HepG2 (cell line): ENCODE measurements around the gene ATP2B2. TPM values are rescaled to one million over a fixed set of nuclear protein-coding genes. Genes with fewer than 3 reads are reported as not detected.

Experiments used
- ATAC-seq: fragments of 200-7000 bp; cut with Tn5 transposase; 3 replicates; pipeline ENCODE4 v1.9.1; 2020; ENCODE audit warnings: mild to moderate bottlenecking, moderate library complexity
- BruUV-seq: library from RNA; stranded (reverse); fragments of 400-500 nt; replicated peaks from 2 replicates; lab custom pipeline; 2021; lab: Mats Ljungman, UMichigan
- CTCF ChIA-PET: fragments of 300-600 bp; formaldehyde crosslinking; extraction: SDS; loops from one replicate; lab custom pipeline; 2021; ENCODE audit warnings: low total read pairs, inconsistent platforms, low intra/inter-chr PET ratio; lab: Yijun Ruan, JAX
- POLR2A ChIA-PET: fragments of 350-600 bp; sonication (Branson Sonifier 250); formaldehyde crosslinking; loops from one replicate; lab custom pipeline; 2020; ENCODE audit warnings: antibody characterized with exemption, inconsistent platforms; lab: Yijun Ruan, JAX
- DNase-seq: peaks from one replicate; pipeline ENCODE4 v3.0.0-alpha.2; 2015; ENCODE audit warnings: low spot score
- FAIRE-seq: peaks from 3 replicates; lab custom pipeline; 2011; peaks lifted over from hg19 to GRCh38; lab: Jason Lieb, UNC
- H2AFZ ChIP-seq: one replicate; pipeline ENCODE4 v1.6.1; 2011; ENCODE audit warnings: low read length, inconsistent platforms
- H3K27ac ChIP-seq: fragments of 300-600 bp; 3 replicates; pipeline ENCODE4 v1.8.0; 2011; ENCODE audit warnings: mixed run types, mild to moderate bottlenecking, mixed read lengths, low read length, inconsistent platforms; ENCODE audit not compliant: insufficient read depth; ENCODE audit errors: extremely low read length
- H3K27me3 ChIP-seq, 2 experiments: fragments of 200-600 bp in 1 of 2; 2 replicates in 1 of 2; 3 replicates in 1 of 2; pipeline versions ENCODE4 v1.6.0 to v1.8.0; 2011; ENCODE audit warnings: low read length in 2 of 2, mild to moderate bottlenecking in 2 of 2, moderate library complexity in 2 of 2, inconsistent platforms in 1 of 2; ENCODE audit not compliant: insufficient read depth in 2 of 2, control insufficient read depth in 1 of 2
- H3K36me3 ChIP-seq, 2 experiments: fragments of 200-600 bp in 1 of 2; replicated peaks in 1 of 2; 2 replicates in 1 of 2; 3 replicates in 1 of 2; pipeline versions ENCODE4 v1.5.1 to v1.8.0; 2011; ENCODE audit warnings: low read length in 2 of 2, inconsistent platforms in 1 of 2; ENCODE audit not compliant: insufficient read depth in 2 of 2, control insufficient read depth in 1 of 2
- H3K4me1 ChIP-seq: 2 replicates; pipeline ENCODE4 v1.5.1; 2012; ENCODE audit warnings: low read length, inconsistent platforms; ENCODE audit not compliant: insufficient read depth
- H3K4me2 ChIP-seq: 2 replicates; pipeline ENCODE4 v1.6.0; 2011; ENCODE audit warnings: low read depth, low read length, inconsistent platforms
- H3K4me3 ChIP-seq, 3 experiments: fragments of 200-600 bp in 1 of 3; sonication (generic), shearing (Covaris generic) in 1 of 3; replicated peaks in 1 of 3; 2 replicates each; pipeline ENCODE4 v1.5.1; 2011 to 2016; ENCODE audit warnings: low read length in 3 of 3, inconsistent platforms in 2 of 3, low read depth in 2 of 3, mild to moderate bottlenecking in 2 of 3, control low read depth in 1 of 3, mixed read lengths in 1 of 3; ENCODE audit not compliant: insufficient read depth in 1 of 3
- H3K79me2 ChIP-seq: one replicate; pipeline ENCODE4 v1.6.1; 2011; ENCODE audit warnings: low read length, inconsistent platforms; ENCODE audit not compliant: insufficient read depth
- H3K9ac ChIP-seq: 2 replicates; pipeline ENCODE4 v1.6.0; 2011; ENCODE audit warnings: mild to moderate bottlenecking, low read depth, low read length, inconsistent platforms; ENCODE audit not compliant: insufficient read depth
- H3K9me3 ChIP-seq: 2 replicates; pipeline ENCODE4 v1.5.1; 2012; ENCODE audit warnings: mild to moderate bottlenecking, low read length
- H4K20me1 ChIP-seq: 2 replicates; pipeline ENCODE4 v1.6.0; 2011; ENCODE audit warnings: inconsistent platforms, mild to moderate bottlenecking, low read length, moderate library complexity; ENCODE audit not compliant: insufficient read depth
- AKAP8 ChIP-seq: sonication (generic); formaldehyde crosslinking; IDR thresholded peaks from 2 replicates; pipeline ENCODE4 v1.5.1; 2020; ENCODE audit warnings: mild to moderate bottlenecking, missing genetic modification reagents
- HBP1 ChIP-seq: IDR thresholded peaks from 2 replicates; pipeline ENCODE4 v1.6.1; 2016; ENCODE audit warnings: low read depth, control low read depth
- KDM5A ChIP-seq: fragments of 200-600 bp; sonication (generic); IDR thresholded peaks from 2 replicates; pipeline ENCODE4 v1.7.0; 2018; ENCODE audit warnings: antibody characterized with exemption, mild to moderate bottlenecking, low read length, borderline replicate concordance
- NCOA1 ChIP-seq: sonication (generic); formaldehyde crosslinking; IDR thresholded peaks from 2 replicates; pipeline ENCODE4 v1.9.0; 2021; ENCODE audit warnings: missing genetic modification reagents
- PLSCR1 ChIP-seq: sonication (generic); formaldehyde crosslinking; IDR thresholded peaks from 2 replicates; pipeline ENCODE4 v1.5.0; 2020; ENCODE audit warnings: missing genetic modification reagents, mild to moderate bottlenecking, borderline replicate concordance
- PREB ChIP-seq: sonication (generic); formaldehyde crosslinking; IDR thresholded peaks from 2 replicates; pipeline ENCODE4 v1.4.0; 2020; ENCODE audit warnings: missing genetic modification reagents
- RERE ChIP-seq: IDR thresholded peaks from 2 replicates; pipeline ENCODE4 v1.6.1; 2016; ENCODE audit warnings: low read depth, missing genetic modification reagents, missing compliant biosample characterization
- ZFP36 ChIP-seq: fragments of 150-350 bp; IDR thresholded peaks from 2 replicates; pipeline ENCODE4 v1.6.1; 2018; ENCODE audit warnings: borderline replicate concordance, low read length, low read depth; ENCODE audit not compliant: partially characterized antibody
- ZNF180 ChIP-seq: sonication (generic); formaldehyde crosslinking; IDR thresholded peaks from 2 replicates; pipeline ENCODE4 v1.4.0; 2020; ENCODE audit warnings: low read depth, missing genetic modification reagents, borderline replicate concordance
- ZNF232 ChIP-seq: sonication (generic); formaldehyde crosslinking; IDR thresholded peaks from 2 replicates; pipeline ENCODE4 v1.4.0; 2020; ENCODE audit warnings: missing genetic modification reagents, borderline replicate concordance
- ZNF354B ChIP-seq: sonication (generic); formaldehyde crosslinking; IDR thresholded peaks from 2 replicates; pipeline ENCODE4 v1.8.0; 2022; ENCODE audit warnings: mild to moderate bottlenecking, missing genetic modification reagents
- ZNF430 ChIP-seq: sonication (generic); formaldehyde crosslinking; IDR thresholded peaks from 2 replicates; pipeline ENCODE4 v1.9.0; 2021; ENCODE audit warnings: mild to moderate bottlenecking, missing genetic modification reagents
- ZNF703 ChIP-seq: sonication (generic); formaldehyde crosslinking; IDR thresholded peaks from 2 replicates; pipeline ENCODE4 v1.5.1; 2020; ENCODE audit warnings: missing genetic modification reagents, mild to moderate bottlenecking, moderate library complexity, borderline replicate concordance
- WGBS: methylation state at CpG from one replicate; pipeline ENCODE4 v1.1.6; 2017; ENCODE audit warnings: low lambda C conversion rate; 5-methylcytosine and 5-hydroxymethylcytosine counted together
- in situ Hi-C: cut with HindIII; loops from 2 replicates; pipeline ENCODE4 v1.10.0; 2017; ENCODE audit warnings: low pct_unique_long_range_greater_than_20kb; ENCODE audit not compliant: extremely low pct_ligation_motif_present
- intact Hi-C: fragments of 100-400 bp; cut with micrococcal nuclease; formaldehyde crosslinking; loops from one replicate; pipeline ENCODE4 v1.10.0; 2022; ENCODE audit not compliant: unreplicated experiment
- polyA plus RNA-seq, 8 experiments: library from polyadenylated mRNA; depleted of rRNA in 3 of 8; stranded (reverse) in 7 of 8; unstranded in 1 of 8; fragments of >200 nt; fragmentation: Illumina TruSeq in 4 of 8; extraction: Trizol in 4 of 8; gene quantifications; 2 replicates each; pipeline versions ENCODE4 v1.2.1 to v1.2.3, GENCODE V29; 2011 to 2016; ENCODE audit warnings: low read depth in 4 of 8, missing spikeins in 1 of 8, mixed read lengths in 1 of 8; ENCODE audit not compliant: insufficient read depth in 1 of 8
- total RNA-seq, 5 experiments: library from RNA; depleted of rRNA; stranded (reverse); fragments of >200 nt; fragmentation: Illumina TruSeq; extraction: Trizol; gene quantifications; 2 replicates each; pipeline ENCODE4 v1.2.3, GENCODE V29; 2016; ENCODE audit warnings: low read depth in 1 of 5

Gene ATP2B2
- total and polyA plus RNA-seq, 2 of the 13 experiments (the other 11 are each of a cell fraction or from before 2014, with no cell fraction given): 1.5 to 2.3 TPM

- 55% methylated on average over 7 of the region's 10 CpGs for WGBS
- Histone ChIP-seq H3K36me3 (no peaks in the 10 kb centered on the region), H3K9me3 (no peaks in the 10 kb centered on the region), H3K4me2 (no peak overlapping the region), H3K27ac (no peak overlapping the region), H3K4me3 (no peak overlapping the region), H3K79me2 (no peaks in the 10 kb centered on the region), H3K9ac (no peak overlapping the region), H3K4me1 (no peaks in the 10 kb centered on the region), H3K27me3 (peaks cover 0 to 4% of the 10 kb centered on the region in 2 experiments; a peak in 1 of 5 replicates), H2AFZ (no peak overlapping the region), H4K20me1 (no peaks in the 10 kb centered on the region; the same call in 1 of the 2 replicates)
- ATAC-seq (no peak), DNase-seq (no peak), FAIRE-seq (no peak)
- in situ Hi-C loops (no loop called here), intact Hi-C loops (no loop called here)
- BruUV-seq: no TSS peak
- CTCF ChIA-PET: no interaction called here
- POLR2A ChIA-PET: no interaction called here
- TF ChIP-seq KDM5A (no peak), ZNF232 (CRISPR knock-in tag) (no peak), RERE (CRISPR knock-in tag) (no peak), ZNF180 (CRISPR knock-in tag) (no peak), PLSCR1 (CRISPR knock-in tag) (no peak), ZNF430 (CRISPR knock-in tag) (no peak), AKAP8 (no peak), HBP1 (no peak), PREB (CRISPR knock-in tag) (no peak), ZNF703 (CRISPR knock-in tag) (no peak), NCOA1 (no peak), ZNF354B (CRISPR knock-in tag) (no peak), ZFP36 (no peak)
Measured at GRCh38 chr3:10444110-10444429, 61.3 kb downstream of the ATP2B2 start.
